A549 (cell line): ENCODE results near the gene RYR1. TPM values are rescaled to one million over a fixed set of nuclear protein-coding genes. Genes with fewer than 3 reads are reported as not detected.

Experiments used
- ATAC-seq, 2 experiments: fragments of 200-7000 bp in 1 of 2; fragments of >200 bp in 1 of 2; cut with Nextera tagmentation in 1 of 2; cut with Tn5 transposase in 1 of 2; 3 replicates each; pipeline versions ENCODE4 v1.8.0 to v1.9.1; 2018 to 2020; ENCODE audit warnings: mild to moderate bottlenecking in 1 of 2, moderate library complexity in 1 of 2
- CTCF ChIA-PET: fragments of 300-600 bp; sonication (Branson Sonifier 250); formaldehyde crosslinking; extraction: SDS; loops from one replicate; lab custom pipeline; 2021; ENCODE audit warnings: antibody characterized with exemption, inconsistent platforms; lab: Yijun Ruan, JAX
- POLR2A ChIA-PET: fragments of 350-600 bp; formaldehyde crosslinking; extraction: SDS; loops from one replicate; lab custom pipeline; 2021; ENCODE audit warnings: antibody characterized with exemption, inconsistent platforms; lab: Yijun Ruan, JAX
- DNase-seq, 2 experiments: peaks; one replicate each; pipeline versions ENCODE4 v3.0.0 to v3.0.0-alpha.2; 2011 to 2016; ENCODE audit warnings: low read depth in 1 of 2, low spot score in 1 of 2
- FAIRE-seq: peaks from 2 replicates; lab custom pipeline; 2011; peaks lifted over from hg19 to GRCh38; lab: Jason Lieb, UNC
- H3K27ac ChIP-seq, 2 experiments: fragments of >200 bp; sonication (Bioruptor Twin); formaldehyde crosslinking; 3 replicates each; pipeline ENCODE4 v1.5.1; 2016 to 2017
- H3K4me1 ChIP-seq: fragments of >200 bp; sonication (Bioruptor Twin); formaldehyde crosslinking; 3 replicates; pipeline ENCODE4 v1.6.1; 2016
- H3K4me2 ChIP-seq: fragments of >200 bp; sonication (Bioruptor Twin); formaldehyde crosslinking; 3 replicates; pipeline ENCODE4 v1.6.1; 2016
- H3K4me3 ChIP-seq: fragments of >200 bp; sonication (Bioruptor Twin); formaldehyde crosslinking; 3 replicates; pipeline ENCODE4 v1.5.1; 2016
- H3K9me3 ChIP-seq: fragments of >200 bp; sonication (Bioruptor Twin); formaldehyde crosslinking; 3 replicates; pipeline ENCODE4 v1.6.1; 2016
- ATOH8 ChIP-seq: fragments of 250-450 bp; sonication (Bioruptor Pico); IDR thresholded peaks from 2 replicates; pipeline ENCODE4 v1.5.0; 2020; ENCODE audit warnings: low read depth, mild to moderate bottlenecking, moderate library complexity
- CBX8 ChIP-seq: fragments of 200-600 bp; sonication (generic); IDR thresholded peaks from 2 replicates; pipeline ENCODE4 v1.6.1; 2016
- CEBPB ChIP-seq, 2 experiments: fragments of >200 bp in 1 of 2; sonication (Bioruptor Twin) in 1 of 2; formaldehyde crosslinking in 1 of 2; IDR thresholded peaks; 2 replicates each; pipeline ENCODE4 v1.6.1; 2012 to 2016
- CTCF ChIP-seq: fragments of >200 bp; sonication (Bioruptor Twin); formaldehyde crosslinking; IDR thresholded peaks from 3 replicates; pipeline ENCODE4 v1.5.1; 2016
- E2F6 ChIP-seq: IDR thresholded peaks from 2 replicates; pipeline ENCODE4 v1.6.1; 2012; ENCODE audit warnings: low read depth, borderline replicate concordance
- FOSB ChIP-seq: fragments of 250-450 bp; sonication (Bioruptor Pico); IDR thresholded peaks from 2 replicates; pipeline ENCODE4 v1.5.0; 2020; ENCODE audit warnings: mild to moderate bottlenecking, moderate library complexity
- FOSL2 ChIP-seq, 2 experiments: fragments of 450-650 bp in 1 of 2; fragments of >200 bp in 1 of 2; sonication (Bioruptor Twin) in 1 of 2; formaldehyde crosslinking; IDR thresholded peaks; 2 replicates each; pipeline versions ENCODE4 v1.5.0 to v1.6.1; 2016 to 2020; ENCODE audit warnings: mild to moderate bottlenecking in 1 of 2, moderate library complexity in 1 of 2
- HOXA7 ChIP-seq: fragments of 250-450 bp; sonication (Bioruptor Pico); IDR thresholded peaks from 2 replicates; pipeline ENCODE4 v1.5.0; 2020; ENCODE audit warnings: mild to moderate bottlenecking, moderate library complexity
- JUN ChIP-seq, 2 experiments: fragments of >200 bp; sonication (Bioruptor Twin); formaldehyde crosslinking; IDR thresholded peaks; 2 replicates in 1 of 2; 3 replicates in 1 of 2; pipeline ENCODE4 v1.6.1; 2016 to 2017
- MYC ChIP-seq: IDR thresholded peaks from 2 replicates; pipeline ENCODE4 v1.6.1; 2012; ENCODE audit warnings: mild to moderate bottlenecking, inconsistent platforms, low read length, improper control_type of control experiment, borderline replicate concordance
- PHF8 ChIP-seq: fragments of 200-600 bp; sonication (generic); IDR thresholded peaks from 2 replicates; pipeline ENCODE4 v1.6.1; 2016; ENCODE audit warnings: low read depth, mild to moderate bottlenecking, antibody characterized with exemption, moderate library complexity, borderline replicate concordance
- RAD21 ChIP-seq, 2 experiments: fragments of >200 bp in 1 of 2; sonication (Bioruptor Twin) in 1 of 2; formaldehyde crosslinking in 1 of 2; IDR thresholded peaks in 1 of 2; conservative IDR thresholded peaks in 1 of 2; 2 replicates in 1 of 2; 3 replicates in 1 of 2; pipeline ENCODE4 v1.6.1; 2012 to 2018; ENCODE audit warnings: inconsistent platforms in 1 of 2
- RARB ChIP-seq: fragments of 250-450 bp; sonication (Bioruptor Pico); IDR thresholded peaks from 2 replicates; pipeline ENCODE4 v1.8.0; 2021; ENCODE audit warnings: mild to moderate bottlenecking, moderate library complexity
- RFX5 ChIP-seq: fragments of 450-650 bp; IDR thresholded peaks from 2 replicates; pipeline ENCODE4 v1.7.1; 2014; ENCODE audit warnings: antibody characterized with exemption, mild to moderate bottlenecking, moderate library complexity
- SREBF2 ChIP-seq: fragments of 450-650 bp; IDR thresholded peaks from 2 replicates; pipeline ENCODE4 v1.6.1; 2014; ENCODE audit warnings: mild to moderate bottlenecking, moderate library complexity
- USF2 ChIP-seq: fragments of 450-650 bp; IDR thresholded peaks from 2 replicates; pipeline ENCODE4 v1.6.1; 2014; ENCODE audit warnings: antibody characterized with exemption
- ZFP36 ChIP-seq: fragments of 450-650 bp; IDR thresholded peaks from 2 replicates; pipeline ENCODE4 v1.6.1; 2014; ENCODE audit warnings: borderline replicate concordance; ENCODE audit not compliant: partially characterized antibody
- WGBS: methylation state at CpG from one replicate; pipeline ENCODE4 v1.1.6; 2017; ENCODE audit errors: missing lambda C conversion rate; 5-methylcytosine and 5-hydroxymethylcytosine counted together
- polyA plus RNA-seq, 4 experiments: library from polyadenylated mRNA; depleted of rRNA in 3 of 4; stranded (reverse); fragments of >200 nt; fragmentation: RNase III in 1 of 4; extraction: RNeasy Plus Mini Kit Qiagen cat#74134 plus additional on column Dnase treatment in 1 of 4; gene quantifications; 2 replicates in 3 of 4; 3 replicates in 1 of 4; pipeline ENCODE4 v1.2.3, GENCODE V29; 2011 to 2017

Gene RYR1
- polyA plus RNA-seq, 2 of the 4 experiments (the other 2 are of a cell fraction) = 1.4 to 3.1 TPM

- TF ChIP-seq PHF8 (no peak), RARB (CRISPR knock-in tag) (no peak), JUN (IDR thresholded peaks at IDR 0.05) (peak; percentile 19 to 49; a peak in 1 of 5 replicates), E2F6 (peak; percentile 59; the same call in 1 of the 2 replicates)
These were observed 110.5 kb downstream of the RYR1 start (continued) for GRCh38 chr19:38543807-38544568.

- 46% methylated on average over 6 of the region's 6 CpGs for WGBS
- peaks cover 22% of the 10 kb centered on the region; the same call in 2 of the 3 replicates for H3K9me3 ChIP-seq
- ATAC-seq (peak; percentile 4 to 19; a peak in 3 of 6 replicates), FAIRE-seq (no peak), DNase-seq (no peak)
- peak overlapping the region; percentile 59 to 69 for H3K27ac ChIP-seq
- peak overlapping the region; percentile 37 for H3K4me3 ChIP-seq
- ChIA-PET POLR2A (interaction anchor here (0.9 to 1.9 kb wide), 8 partner anchors 10 to 386 kb away, joined by 3 to 22 read pairs (median 5); partner anchors contain the start of genes EIF3K, HNRNPL, MRPS12 and SARS2), CTCF (interaction anchor here (0.6 to 6.4 kb wide), 68 partner anchors 8 to 649 kb away, joined by 3 to 149 read pairs (median 5); partner anchors contain the start of genes EIF3K, FAM98C, MAP4K1 and MRPS12)
- peak; percentile 100 for TF ChIP-seq CTCF
- TF ChIP-seq JUN (IDR thresholded peaks at IDR 0.05) = peak in 1 of 2 experiments; percentile 20; a peak in 1 of 5 replicates
- TF ChIP-seq MYC = no peak
- TF ChIP-seq RFX5 = 0 out of 2 replicates have a peak, but pooled peaks have one; percentile 14
- TF ChIP-seq FOSB (CRISPR knock-in tag) = no peak
- peak; percentile 99; a peak in 4 of 5 replicates for TF ChIP-seq RAD21 (conservative IDR thresholded peaks at IDR 0.05 in 1 of 2, IDR thresholded peaks at IDR 0.05 in 1 of 2)
- TF ChIP-seq USF2 = peak; percentile 74
- no peak for TF ChIP-seq CBX8
- H3K4me2 ChIP-seq = peak overlapping the region; percentile 78
- H3K4me1 ChIP-seq = peaks cover 14% of the 10 kb centered on the region
These were observed 111.3 kb downstream of the RYR1 start for GRCh38 chr19:38544569-38545315.

GRCh38 chr19:38545596-38545995 is 112.1 kb downstream of the RYR1 start:
- ChIA-PET POLR2A (interaction anchor here (1.0 kb wide), 1 partner anchor 113 kb away, joined by 3 read pairs; no protein-coding TSS in a partner anchor), CTCF (interaction anchor here (0.6 to 6.4 kb wide), 33 partner anchors 14 to 601 kb away, joined by 3 to 149 read pairs (median 9); partner anchors contain the start of genes EIF3K, FAM98C, MAP4K1 and MRPS12)
- ATAC-seq (no peak), FAIRE-seq (no peak), DNase-seq (no peak)
- TF ChIP-seq CEBPB (IDR thresholded peaks at IDR 0.05) (peak in 1 of 2 experiments; percentile 14; a peak in 1 of 4 replicates), FOSL2 (IDR thresholded peaks at IDR 0.05) (no peak), FOSL2 (CRISPR knock-in tag; IDR thresholded peaks at IDR 0.05) (no peak), ZFP36 (no peak), HOXA7 (no peak), ATOH8 (CRISPR knock-in tag) (no peak), RFX5 (no peak), SREBF2 (no peak)
- Histone ChIP-seq H3K4me1 (peaks cover 14% of the 10 kb centered on the region), H3K9me3 (peaks cover 18% of the 10 kb centered on the region; the same call in 2 of the 3 replicates), H3K4me2 (no peak overlapping the region), H3K27ac (peak overlapping the region in 1 of 2 experiments; percentile 69; a peak in 2 of 6 replicates), H3K4me3 (no peak overlapping the region)
- 96% methylated on average over 8 of the region's 8 CpGs for WGBS
